ENCODE data around the gene TLN1.
A peak's percentile ranks its signal among the peaks of the same experiment; 100 is the strongest.

Gene TLN1, protein sequence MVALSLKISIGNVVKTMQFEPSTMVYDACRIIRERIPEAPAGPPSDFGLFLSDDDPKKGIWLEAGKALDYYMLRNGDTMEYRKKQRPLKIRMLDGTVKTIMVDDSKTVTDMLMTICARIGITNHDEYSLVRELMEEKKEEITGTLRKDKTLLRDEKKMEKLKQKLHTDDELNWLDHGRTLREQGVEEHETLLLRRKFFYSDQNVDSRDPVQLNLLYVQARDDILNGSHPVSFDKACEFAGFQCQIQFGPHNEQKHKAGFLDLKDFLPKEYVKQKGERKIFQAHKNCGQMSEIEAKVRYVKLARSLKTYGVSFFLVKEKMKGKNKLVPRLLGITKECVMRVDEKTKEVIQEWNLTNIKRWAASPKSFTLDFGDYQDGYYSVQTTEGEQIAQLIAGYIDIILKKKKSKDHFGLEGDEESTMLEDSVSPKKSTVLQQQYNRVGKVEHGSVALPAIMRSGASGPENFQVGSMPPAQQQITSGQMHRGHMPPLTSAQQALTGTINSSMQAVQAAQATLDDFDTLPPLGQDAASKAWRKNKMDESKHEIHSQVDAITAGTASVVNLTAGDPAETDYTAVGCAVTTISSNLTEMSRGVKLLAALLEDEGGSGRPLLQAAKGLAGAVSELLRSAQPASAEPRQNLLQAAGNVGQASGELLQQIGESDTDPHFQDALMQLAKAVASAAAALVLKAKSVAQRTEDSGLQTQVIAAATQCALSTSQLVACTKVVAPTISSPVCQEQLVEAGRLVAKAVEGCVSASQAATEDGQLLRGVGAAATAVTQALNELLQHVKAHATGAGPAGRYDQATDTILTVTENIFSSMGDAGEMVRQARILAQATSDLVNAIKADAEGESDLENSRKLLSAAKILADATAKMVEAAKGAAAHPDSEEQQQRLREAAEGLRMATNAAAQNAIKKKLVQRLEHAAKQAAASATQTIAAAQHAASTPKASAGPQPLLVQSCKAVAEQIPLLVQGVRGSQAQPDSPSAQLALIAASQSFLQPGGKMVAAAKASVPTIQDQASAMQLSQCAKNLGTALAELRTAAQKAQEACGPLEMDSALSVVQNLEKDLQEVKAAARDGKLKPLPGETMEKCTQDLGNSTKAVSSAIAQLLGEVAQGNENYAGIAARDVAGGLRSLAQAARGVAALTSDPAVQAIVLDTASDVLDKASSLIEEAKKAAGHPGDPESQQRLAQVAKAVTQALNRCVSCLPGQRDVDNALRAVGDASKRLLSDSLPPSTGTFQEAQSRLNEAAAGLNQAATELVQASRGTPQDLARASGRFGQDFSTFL (N-terminal part only)

DNA sequence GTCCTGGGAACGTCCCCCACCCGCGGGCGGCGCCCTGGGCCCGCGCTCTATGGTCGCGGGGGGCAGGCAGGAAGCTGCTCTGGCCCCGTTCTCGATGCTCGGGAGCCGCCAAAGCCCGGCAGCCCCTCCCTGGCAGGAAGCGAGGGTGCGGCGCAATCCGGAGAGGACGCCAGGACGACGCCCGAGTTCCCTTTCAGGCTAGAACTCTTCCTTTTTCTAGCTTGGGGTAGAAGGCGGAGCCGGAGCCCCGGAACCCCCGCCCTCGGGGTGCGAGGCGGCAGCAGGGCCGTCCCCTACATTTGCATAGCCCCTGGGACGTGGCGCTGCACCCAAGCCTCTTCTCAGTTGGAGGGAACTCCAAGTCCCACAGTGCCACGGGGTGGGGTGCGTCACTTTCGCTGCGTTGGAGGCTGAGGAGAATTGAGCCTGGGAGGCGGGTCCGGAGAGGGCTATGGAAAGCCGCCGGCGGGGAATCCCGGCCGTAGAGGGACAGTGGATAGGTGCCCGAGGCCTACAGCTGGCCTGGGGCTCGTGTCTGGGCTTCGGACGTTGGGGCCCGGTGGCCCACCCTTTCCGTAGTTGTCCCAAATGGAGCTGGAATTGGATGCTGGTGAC, at the start of gene TLN1, which contains the start of gene CREB3:
TSS of gene TLN1 (minus strand) at position 11 of the 615 bp plus-strand sequence. CDS start 6,501 bp downstream, outside the sequence.
TSS of gene CREB3 (plus strand) at position 482 of the 615 bp plus-strand sequence. CDS start at position 589, 107 bp downstream.
- peak; percentile 98 for DNase-seq

DNA sequence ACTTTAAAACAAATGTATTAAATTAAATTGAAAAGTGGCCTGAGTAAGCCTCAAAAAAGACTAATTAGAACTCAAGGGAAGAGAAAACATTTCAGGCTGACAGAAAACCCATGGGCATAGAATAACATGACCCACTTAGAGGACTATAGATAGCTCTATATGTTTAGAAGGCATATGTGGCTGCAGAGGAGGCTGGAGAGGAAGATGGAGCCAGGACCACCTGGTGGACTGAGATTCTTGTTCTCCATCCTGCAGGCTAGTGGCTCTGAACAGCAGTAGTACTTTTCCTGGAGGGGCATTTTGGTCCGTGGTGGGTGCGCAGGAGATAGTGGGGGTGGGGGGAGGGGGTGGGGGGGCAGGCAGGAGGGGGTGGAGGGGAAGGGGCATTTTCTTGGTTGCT, 49.1 kb upstream of the TLN1 start:
- no peak for DNase-seq

DNA sequence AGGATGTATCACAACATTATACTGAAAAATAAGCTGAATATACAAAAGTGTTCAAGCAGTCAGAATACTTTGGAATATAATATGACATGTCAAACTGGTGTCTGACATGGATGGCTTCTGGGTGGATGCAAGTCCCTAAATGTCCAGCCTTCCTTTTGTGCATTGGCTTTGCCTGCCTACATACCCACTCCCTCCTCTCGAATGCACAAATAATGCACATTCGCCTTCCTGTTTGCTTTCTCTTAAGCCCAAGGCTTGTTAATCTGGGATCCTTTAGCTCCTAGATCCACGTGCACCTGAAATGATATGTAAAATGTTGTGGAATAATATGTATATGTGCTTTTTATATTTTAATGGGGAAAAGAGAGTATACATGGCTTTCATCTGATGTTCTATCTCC, 46.5 kb upstream of the TLN1 start:
- DNase-seq = no peak

DNA sequence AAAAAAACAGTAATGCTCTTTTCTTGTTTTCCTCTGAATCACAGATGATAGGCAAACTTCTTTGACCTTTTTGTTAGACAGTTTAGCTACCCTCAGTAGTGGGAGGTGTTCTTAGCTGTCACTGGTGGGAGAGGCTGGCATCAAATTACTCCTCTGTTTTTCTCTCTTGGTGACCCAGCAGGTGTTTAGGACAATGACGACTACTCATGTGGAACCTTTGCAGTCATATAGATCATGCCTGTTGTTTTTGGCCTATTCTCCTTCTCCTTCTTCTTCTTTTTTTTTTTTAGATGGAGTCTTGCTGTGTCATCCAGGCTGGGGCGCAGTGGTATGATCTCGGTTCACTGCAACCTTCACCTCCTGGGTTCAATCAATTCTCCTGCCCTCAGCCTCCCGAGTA, 44.0 kb upstream of the TLN1 start:
- no peak for DNase-seq

DNA sequence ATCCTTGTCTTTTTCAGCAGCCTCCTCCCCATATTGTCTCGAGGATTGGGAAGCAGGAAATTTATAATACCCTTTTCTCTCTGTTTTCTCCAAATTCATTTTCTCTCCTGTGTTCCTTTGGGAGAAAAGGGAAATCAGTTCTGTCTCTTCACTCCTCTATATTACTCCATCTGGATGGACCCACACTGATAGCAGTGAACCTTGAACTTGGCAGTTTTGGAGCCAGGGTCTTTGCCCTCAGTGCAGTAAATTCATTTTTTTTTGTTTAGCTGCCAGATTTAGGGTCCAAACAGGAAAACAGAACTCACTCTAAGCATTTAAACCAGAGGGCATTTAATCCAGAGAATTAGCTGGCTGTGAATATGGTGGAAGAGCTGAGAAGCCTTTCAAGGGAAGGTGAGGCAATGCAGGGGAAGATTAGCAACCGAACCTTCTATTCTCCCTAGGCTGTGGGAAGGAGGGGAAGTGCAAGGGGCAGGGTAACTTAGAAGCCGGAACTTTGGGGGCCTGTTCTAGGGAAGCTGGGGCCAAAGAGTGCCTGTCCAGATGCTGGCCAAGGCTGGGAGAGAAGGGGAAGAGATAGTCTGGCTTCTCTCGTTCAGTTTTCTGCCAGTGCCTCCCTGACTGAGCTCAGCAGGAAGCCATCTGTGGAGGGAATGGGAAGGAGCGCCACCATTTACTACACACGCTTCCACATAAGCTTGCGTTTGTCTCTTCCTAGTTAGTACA, 43.1 kb upstream of the TLN1 start:
- DNase-seq = no peak

DNA sequence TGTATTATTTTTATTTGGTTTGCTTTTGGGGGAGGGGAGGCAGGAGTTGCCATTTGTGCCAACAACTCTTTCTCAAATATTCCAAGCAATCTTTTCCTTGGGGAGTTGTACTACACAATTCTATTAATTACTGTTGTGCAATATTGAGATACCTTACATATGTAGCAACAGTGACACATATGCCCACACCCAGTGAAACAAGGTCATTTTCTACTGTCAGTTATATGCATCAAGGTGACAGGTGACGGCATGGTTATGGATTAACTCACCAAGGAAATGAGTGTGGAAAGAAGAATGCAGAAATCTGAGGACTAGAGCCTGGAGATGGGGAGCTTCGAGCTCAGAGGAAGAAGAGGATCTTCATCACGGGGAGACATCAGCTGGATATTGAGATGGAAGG, 39.9 kb upstream of the TLN1 start:
- DNase-seq = no peak

DNA sequence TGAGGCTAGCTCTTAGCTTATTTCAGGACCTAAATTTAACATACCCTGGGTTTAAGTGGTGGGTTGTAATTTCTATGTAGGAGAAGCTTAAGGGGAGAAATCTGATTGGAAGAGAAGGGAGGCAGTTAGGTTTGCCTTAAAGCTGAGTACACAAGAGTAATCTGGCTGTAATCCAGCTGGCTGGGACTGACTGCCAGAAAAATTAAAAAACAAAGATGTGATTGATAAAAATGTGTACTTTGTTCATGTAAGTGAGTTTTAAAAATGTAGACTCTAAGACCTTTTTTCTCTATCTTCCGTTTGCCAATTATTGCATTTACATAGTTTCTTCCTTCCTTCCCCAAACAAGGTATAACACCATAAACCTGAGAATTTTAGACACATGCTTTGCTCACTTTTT, 39.5 kb upstream of the TLN1 start:
- no peak for DNase-seq

DNA sequence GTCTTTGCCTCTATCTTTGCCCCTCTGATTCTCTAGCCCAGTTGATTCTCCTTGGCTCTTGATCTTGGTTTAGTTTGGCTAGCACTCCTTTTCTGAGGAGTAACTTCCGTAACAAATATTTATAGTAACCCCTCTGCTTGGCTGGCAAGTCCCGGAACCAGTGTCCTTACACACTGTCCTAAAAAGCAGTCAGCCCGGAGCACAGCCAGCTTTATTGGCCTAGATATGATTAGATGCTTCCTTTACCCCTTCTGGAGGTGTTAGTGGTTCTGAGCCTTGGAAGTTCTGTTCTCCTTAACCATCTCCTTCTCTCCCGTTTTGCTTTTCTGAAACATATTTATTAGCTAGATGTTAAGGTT, 39.1 kb upstream of the TLN1 start:
- DNase-seq = no peak

DNA sequence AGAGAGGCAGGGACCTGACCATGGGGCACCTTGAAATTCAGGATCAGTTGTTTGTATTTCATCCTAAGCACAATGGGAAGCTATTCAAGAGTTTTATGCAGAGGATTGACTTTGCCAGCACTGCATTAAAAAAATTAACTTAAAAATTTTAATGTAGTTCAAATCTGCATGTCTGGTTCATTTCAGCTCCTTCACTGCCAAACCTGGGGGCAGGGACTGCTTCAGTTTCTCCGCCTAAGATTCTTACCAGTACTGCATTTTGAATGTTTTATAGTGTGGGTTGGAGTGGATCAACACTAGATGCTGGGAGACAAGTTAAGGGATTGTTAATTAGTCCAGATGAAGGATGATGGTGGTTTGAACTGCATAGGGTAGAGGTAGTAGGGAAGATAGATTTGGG, 37.8 kb upstream of the TLN1 start:
- no peak for DNase-seq

DNA sequence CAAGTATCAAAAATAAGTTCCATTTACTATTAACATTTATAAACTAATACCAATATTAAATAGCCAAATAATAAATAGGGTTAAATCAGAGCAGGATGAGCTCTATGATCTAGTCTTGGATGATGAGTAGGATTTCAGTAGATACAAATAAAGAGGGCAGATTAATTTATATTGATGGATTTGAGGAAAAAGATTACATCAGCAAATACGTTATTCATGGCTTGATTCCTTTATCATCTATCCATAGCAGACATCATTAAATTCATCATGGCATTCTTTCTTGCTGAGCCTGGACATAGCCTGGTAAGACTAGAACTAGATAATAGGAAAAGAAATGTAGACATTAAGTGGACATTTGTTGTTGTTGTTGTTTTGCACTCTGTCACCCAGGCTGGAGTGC, 35.5 kb upstream of the TLN1 start:
- no peak for DNase-seq

DNA sequence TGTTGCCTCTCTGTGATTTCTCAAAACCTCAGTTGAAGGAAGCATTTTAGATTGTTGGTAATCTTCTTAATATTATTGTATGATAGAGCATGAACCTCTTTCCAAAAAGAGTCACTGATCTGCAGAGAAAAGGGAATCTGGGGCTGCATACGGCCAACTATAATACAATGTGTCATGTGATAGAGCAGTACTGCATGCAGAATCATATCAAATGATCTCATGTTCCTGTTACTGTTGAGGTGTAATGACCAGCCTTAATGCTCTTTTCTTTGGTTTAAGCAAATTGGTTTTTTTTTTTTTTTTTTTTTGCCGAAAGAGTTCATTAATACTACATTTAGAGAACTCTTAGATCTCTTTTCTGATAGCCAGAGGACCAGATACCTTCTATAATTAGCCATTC, 35.0 kb upstream of the TLN1 start:
- DNase-seq = no peak

DNA sequence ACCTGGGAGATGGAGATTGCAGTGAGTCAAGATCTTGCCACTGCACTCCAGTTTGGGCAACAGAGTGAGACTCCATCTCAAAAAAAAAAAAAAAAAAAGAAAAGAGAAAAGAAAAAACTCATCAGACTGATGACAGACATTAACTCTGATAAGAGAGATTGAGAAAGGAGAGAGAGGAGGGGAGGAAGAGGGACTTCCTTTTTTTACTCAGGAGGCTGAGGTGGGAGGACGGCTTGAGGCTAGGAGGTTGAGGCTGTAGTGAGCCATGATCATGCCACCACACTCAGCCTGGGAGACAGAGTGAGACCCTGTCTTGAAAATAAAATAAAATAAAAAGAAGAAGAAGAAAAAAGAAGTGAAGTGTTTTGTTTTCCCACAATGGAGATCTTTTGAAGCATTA, 31.8 kb upstream of the TLN1 start:
- DNase-seq = no peak

DNA sequence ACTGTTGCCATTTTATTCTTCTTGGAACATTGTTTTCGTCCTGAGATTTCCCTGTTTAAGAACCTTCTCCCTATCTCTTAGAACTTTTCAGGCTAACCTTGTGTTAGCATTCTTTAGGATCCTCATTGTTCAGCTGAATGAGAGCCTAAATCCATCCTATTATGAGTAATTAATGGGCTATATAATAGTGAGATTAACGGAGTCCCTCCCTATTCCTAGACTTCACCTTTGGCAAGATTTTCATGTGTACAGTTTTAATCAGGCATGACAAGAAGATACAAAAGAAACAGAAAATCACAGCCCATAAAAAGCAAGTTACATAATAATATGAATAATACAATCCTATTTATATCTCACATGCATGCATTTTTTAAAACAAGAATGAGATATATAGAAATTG, 31.2 kb upstream of the TLN1 start:
- no peak for DNase-seq

DNA sequence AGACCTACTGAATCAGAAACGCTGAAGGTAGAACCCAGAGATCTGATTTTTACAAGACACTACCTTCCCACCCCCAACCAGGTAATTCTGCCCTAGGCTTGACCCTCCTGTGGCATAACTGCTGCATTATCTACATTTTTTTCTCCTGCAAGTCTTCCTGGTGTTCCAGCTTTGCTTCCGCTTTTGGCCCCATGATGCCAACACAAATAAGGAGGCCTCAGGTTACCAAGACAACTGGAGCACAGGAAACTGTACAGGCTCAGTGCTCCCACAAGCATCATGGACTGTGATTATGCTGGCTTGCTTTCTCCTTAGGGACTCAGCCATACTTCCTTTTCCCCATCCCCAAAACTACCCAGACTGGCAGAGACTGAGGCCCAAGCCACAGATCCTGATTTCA, 28.7 kb upstream of the TLN1 start:
- DNase-seq = no peak

DNA sequence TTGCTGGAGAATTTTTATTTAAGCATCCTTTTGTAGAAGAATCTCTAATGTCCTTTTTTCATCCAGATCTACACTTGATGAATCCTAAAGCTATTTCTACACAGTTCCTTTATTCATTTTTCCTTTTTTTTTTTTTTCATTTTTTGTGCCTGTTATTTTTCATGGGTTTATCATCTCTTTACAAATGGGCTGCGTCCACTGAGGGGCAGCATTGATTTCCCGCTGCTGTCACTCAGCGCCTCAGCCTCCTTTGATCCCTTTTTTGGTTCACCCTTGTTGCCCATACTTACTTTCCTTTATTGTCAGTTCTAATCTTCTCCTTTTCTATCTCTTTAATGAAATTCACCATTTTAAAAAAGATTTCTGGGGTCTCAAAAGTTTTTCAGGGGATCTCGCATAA, 27.8 kb upstream of the TLN1 start:
- no peak for DNase-seq

DNA sequence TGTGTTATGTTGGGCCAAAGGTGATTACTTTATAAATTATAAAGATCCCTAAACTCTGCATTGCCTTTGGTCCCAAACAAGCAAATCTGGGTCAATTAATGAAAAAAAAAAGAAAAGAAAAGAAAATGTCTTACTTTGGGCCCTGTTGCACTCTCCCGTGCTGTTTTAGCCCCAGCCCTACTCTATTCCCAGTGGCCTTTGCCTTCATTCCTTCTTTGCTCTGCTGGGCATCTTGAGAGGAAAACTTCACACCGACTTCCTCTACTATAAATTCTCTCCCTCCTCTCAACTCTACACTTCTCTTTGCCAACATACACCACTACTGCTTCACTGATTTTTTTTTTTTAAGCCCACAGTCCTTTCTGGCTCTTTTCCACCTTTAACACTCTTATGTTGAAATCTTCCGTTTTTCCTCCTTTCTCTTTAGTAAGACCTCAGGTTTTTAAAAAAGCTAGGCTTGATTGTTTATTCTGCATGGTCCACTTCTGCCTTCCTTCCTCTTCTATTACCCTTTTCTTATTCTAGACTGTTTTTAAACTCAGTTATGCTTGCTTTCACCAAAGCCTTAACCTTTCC, 26.6 kb upstream of the TLN1 start:
- no peak for DNase-seq

DNA sequence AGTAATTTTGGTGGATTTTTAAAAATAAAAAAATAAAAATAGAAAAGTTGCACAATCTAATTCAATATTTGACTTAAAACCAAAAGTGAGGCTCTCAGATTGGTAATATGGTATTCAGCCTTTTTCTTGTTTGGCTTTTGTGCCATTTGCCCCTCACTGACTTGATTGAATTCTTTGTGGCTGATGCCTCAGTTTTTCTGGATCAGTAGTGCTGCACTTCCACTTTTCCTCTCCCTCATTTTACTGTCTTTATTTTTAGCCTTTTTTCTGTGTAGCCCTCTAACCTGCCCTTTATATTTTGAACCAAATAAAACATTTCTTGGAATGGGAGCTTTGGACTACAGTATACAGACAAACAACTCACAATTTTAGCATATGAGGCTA, 25.9 kb upstream of the TLN1 start:
- DNase-seq = no peak

DNA sequence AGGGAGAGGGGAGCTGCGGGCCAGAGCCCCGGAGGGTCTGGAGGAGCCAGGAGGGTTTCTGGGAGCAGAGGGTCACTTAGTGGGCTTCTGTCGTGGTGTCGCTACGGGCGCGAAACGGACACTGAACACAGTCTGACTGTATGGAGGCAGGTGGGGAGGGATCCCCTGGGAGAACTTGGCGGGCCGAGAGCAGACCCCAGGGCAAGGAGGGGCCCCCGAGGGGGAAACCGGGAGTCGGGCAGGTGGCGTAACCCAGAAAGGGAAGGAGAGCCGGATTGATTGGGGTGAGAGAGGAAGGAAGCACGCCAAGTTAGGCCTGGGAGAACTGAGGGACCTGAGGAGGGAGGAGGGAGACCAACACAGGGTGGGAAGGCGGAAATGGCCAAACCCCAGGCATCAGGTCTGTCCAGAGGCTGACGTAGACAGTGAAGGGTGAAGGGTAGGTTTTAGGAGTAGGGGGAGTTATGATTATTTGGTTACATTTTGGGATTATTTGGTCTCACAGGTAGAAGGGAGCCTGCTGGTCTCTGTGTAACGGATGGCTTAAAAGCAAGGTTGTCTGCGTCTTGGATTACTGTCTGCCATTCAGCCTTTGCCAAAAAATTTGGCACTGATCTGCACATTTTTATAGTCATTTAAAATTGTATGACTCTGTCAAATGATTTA, 25.4 kb upstream of the TLN1 start:
- DNase-seq = peak in 1 of 2 donors; percentile 13

DNA sequence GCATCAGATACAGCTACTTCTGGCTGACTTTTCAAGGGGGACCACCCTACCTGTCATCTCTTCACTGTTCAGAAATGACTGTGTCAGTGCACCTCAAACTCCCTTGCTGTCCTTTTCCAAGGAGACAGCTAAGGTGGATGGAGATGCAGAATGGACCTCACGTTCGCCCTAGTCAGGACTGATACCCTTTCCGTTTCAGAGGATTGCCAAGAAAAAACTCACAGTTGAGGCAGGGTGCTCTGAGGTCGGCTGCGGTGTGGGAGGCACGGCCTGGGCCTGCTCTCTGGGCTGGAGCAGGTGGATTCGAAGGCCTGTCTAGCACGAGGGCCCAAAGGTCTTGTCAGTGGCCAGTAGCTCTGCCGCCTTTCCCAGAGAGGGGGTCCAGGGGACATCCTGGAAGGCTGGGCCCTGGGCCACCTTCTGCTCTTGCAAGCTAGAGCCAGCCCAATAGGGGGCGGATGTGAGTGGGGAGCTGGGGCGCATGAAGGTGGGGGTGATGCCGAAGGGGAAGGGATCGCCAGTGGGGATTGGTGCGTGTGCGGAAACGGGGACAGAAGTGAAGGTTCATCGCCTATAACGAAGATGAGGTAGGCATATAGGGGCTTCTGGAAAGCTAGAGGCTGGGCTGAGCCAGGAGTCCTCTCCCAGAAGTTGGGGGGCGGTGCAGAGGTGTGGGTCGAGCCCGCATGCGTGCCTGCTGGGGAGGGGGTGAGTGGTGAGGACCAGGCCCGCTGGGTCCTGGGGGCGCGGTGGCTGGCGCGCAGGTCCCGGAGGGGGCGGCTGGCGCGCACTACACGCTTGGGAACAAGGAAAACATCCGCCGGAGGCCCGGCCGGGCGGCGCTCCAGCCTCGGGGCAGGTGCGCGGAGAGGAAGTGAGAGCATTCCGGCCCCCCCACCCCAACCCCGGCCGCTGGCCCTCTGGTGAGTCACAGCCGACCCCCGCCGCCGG, 24.6 kb upstream of the TLN1 start:
- peak; percentile 68 to 81 for DNase-seq

DNA sequence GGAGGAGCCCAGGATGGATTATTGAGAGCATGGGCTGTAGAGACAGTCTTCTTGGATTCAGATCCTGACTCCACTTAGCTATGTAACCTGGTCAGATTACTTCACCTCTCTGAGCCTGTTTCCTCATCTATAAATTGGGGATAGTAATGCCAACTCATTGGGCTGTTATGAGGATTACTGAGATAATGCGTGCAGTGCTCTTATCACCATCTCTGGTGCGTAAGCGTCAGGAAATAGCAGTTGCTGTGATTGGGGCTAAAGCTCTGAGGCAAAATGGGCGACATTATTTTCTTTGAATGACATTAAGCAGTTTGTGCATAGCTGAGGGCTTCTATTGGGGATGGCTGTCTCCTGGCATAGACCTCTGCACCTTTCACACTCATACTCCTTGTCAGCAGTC, 23.1 kb upstream of the TLN1 start:
- DNase-seq = no peak

Data from CD4-positive, alpha-beta T cell treated with Interferon alpha-2 for 1 hour (primary cell).